Neural cell (in vitro differentiated cells): ENCODE measurements around the gene NCOR1. TPM values are rescaled to one million over a fixed set of nuclear protein-coding genes. Genes with fewer than 3 reads are reported as not detected.

Experiments
- H2AFZ ChIP-seq: fragments of 200-600, 300-800 bp; sonication (generic), shearing (Covaris generic); 2 replicates; pipeline ENCODE4 v1.6.0; 2014; ENCODE audit warnings: low read depth, mild to moderate bottlenecking, antibody characterized with exemption, low read length, moderate library complexity
- H3F3A ChIP-seq: fragments of 200-600 bp; shearing (Covaris generic); 2 replicates; pipeline ENCODE4 v1.6.1; 2016; ENCODE audit warnings: mild to moderate bottlenecking, moderate library complexity, mixed read lengths, antibody characterized with exemption, low read length; ENCODE audit not compliant: insufficient read depth, poor library complexity, severe bottlenecking
- H3K27ac ChIP-seq: fragments of 200-600, 300-800 bp; sonication (generic), shearing (Covaris generic); 2 replicates; pipeline ENCODE4 v1.5.1; 2014; ENCODE audit warnings: mild to moderate bottlenecking, low read length, moderate library complexity
- H3K27me3 ChIP-seq: fragments of 300-800, 200-600 bp; sonication (generic), shearing (Covaris generic); 2 replicates; pipeline ENCODE4 v1.6.0; 2014; ENCODE audit warnings: mild to moderate bottlenecking, low read depth, low read length, moderate library complexity; ENCODE audit not compliant: insufficient read depth
- H3K36me3 ChIP-seq: fragments of 300-800, 200-600 bp; sonication (generic), shearing (Covaris generic); 2 replicates; pipeline ENCODE4 v1.5.1; 2014; ENCODE audit warnings: mild to moderate bottlenecking, antibody characterized with exemption, low read length, moderate library complexity; ENCODE audit not compliant: insufficient read depth
- H3K4me2 ChIP-seq: fragments of 300-800, 200-600 bp; sonication (generic), shearing (Covaris generic); 2 replicates; pipeline ENCODE4 v1.6.0; 2014; ENCODE audit warnings: mild to moderate bottlenecking, low read length
- H3K4me3 ChIP-seq: fragments of 300-800, 200-600 bp; sonication (generic), shearing (Covaris generic); 2 replicates; pipeline ENCODE4 v1.5.1; 2014; ENCODE audit warnings: mild to moderate bottlenecking, low read length, moderate library complexity
- H3K79me2 ChIP-seq: fragments of 200-600 bp; shearing (Covaris generic); replicated peaks from 2 replicates; pipeline ENCODE4 v1.6.0; 2014; ENCODE audit warnings: mild to moderate bottlenecking, low read length, moderate library complexity; ENCODE audit not compliant: insufficient read depth
- H3K9ac ChIP-seq: fragments of 300-800, 200-600 bp; sonication (generic), shearing (Covaris generic); 2 replicates; pipeline ENCODE4 v1.6.1; 2016; ENCODE audit warnings: mild to moderate bottlenecking, low read length, mixed read lengths
- H3K9me2 ChIP-seq: fragments of 200-600 bp; shearing (Covaris generic); 2 replicates; pipeline ENCODE4 v1.6.1; 2016; ENCODE audit warnings: mild to moderate bottlenecking, low read length, mixed read lengths; ENCODE audit not compliant: insufficient read depth
- H3K9me3 ChIP-seq: fragments of 200-600, 300-800 bp; sonication (generic), shearing (Covaris generic); 2 replicates; pipeline ENCODE4 v1.6.1; 2016; ENCODE audit warnings: mild to moderate bottlenecking, mixed run types, low read length, moderate library complexity, mixed read lengths
- H4K20me1 ChIP-seq: fragments of 200-600 bp; shearing (Covaris generic); 2 replicates; pipeline ENCODE4 v1.6.1; 2016; ENCODE audit warnings: mild to moderate bottlenecking, mixed run types; ENCODE audit not compliant: insufficient read depth
- CTCF ChIP-seq: fragments of 450-650 bp; IDR thresholded peaks from 2 replicates; pipeline ENCODE4 v1.5.1; 2014; ENCODE audit warnings: antibody characterized with exemption, mild to moderate bottlenecking, moderate library complexity; ENCODE audit not compliant: poor library complexity, severe bottlenecking
- EP300 ChIP-seq: fragments of 450-650 bp; conservative IDR thresholded peaks from 2 replicates; pipeline ENCODE4 v1.6.1; 2014; ENCODE audit warnings: antibody characterized with exemption, mild to moderate bottlenecking, moderate library complexity; ENCODE audit not compliant: poor library complexity, severe bottlenecking
- EZH2 ChIP-seq: fragments of 200-600, 300-800 bp; shearing (Covaris generic), sonication (generic); IDR thresholded peaks from 2 replicates; pipeline ENCODE4 v1.6.1; 2014; ENCODE audit warnings: antibody characterized with exemption, low read length, borderline replicate concordance, mild to moderate bottlenecking; ENCODE audit not compliant: insufficient read depth, poor library complexity, severe bottlenecking
- MXI1 ChIP-seq: fragments of 450-650 bp; conservative IDR thresholded peaks from 2 replicates; pipeline ENCODE4 v1.6.1; 2014; ENCODE audit warnings: antibody characterized with exemption, mild to moderate bottlenecking; ENCODE audit not compliant: poor library complexity, severe bottlenecking
- POLR2AphosphoS5 ChIP-seq: IDR thresholded peaks from 2 replicates; pipeline ENCODE4 v1.6.1; 2012
- RAD21 ChIP-seq: fragments of 450-650 bp; conservative IDR thresholded peaks from 2 replicates; pipeline ENCODE4 v1.6.1; 2014; ENCODE audit warnings: antibody characterized with exemption, mild to moderate bottlenecking, moderate library complexity
- REST ChIP-seq: IDR thresholded peaks from 2 replicates; pipeline ENCODE4 v1.6.1; 2012; ENCODE audit warnings: borderline replicate concordance
- SMC3 ChIP-seq: fragments of 450-650 bp; conservative IDR thresholded peaks from 2 replicates; pipeline ENCODE4 v1.6.1; 2014; ENCODE audit warnings: antibody characterized with exemption, mild to moderate bottlenecking, moderate library complexity; ENCODE audit not compliant: poor library complexity
- TAF1 ChIP-seq: IDR thresholded peaks from 2 replicates; pipeline ENCODE4 v1.6.1; 2012; ENCODE audit warnings: low read depth
- polyA plus RNA-seq: library from polyadenylated mRNA; depleted of rRNA; stranded (reverse); fragments of >200 nt; gene quantifications from 2 replicates; pipeline ENCODE4 v1.2.3, GENCODE V29; 2014

The NCOR1 gene
- polyA plus RNA-seq, 1 donor from 2014 or later = 26.9 TPM

GRCh38 chr17:16083223-16083622, 132.1 kb downstream of the NCOR1 start:
- no peak overlapping the region for H3K9ac ChIP-seq
- H3K36me3 ChIP-seq = no peaks in the 10 kb centered on the region
- H3F3A ChIP-seq = no peaks in the 10 kb centered on the region
- H2AFZ ChIP-seq = no peak overlapping the region
- no peak overlapping the region for H3K27ac ChIP-seq
- H4K20me1 ChIP-seq = no peaks in the 10 kb centered on the region
- H3K4me2 ChIP-seq = no peak overlapping the region
- H3K79me2 ChIP-seq = no peaks in the 10 kb centered on the region
- H3K9me2 ChIP-seq = no peaks in the 10 kb centered on the region
- TF ChIP-seq SMC3 = no peak
- TF ChIP-seq RAD21 = no peak
- no peak for TF ChIP-seq TAF1
- no peak for TF ChIP-seq POLR2AphosphoS5
- TF ChIP-seq REST = no peak
- TF ChIP-seq CTCF = no peak
- TF ChIP-seq MXI1 = no peak
- TF ChIP-seq EZH2 = no peak
- no peak for TF ChIP-seq EP300
- no peaks in the 10 kb centered on the region for H3K9me3 ChIP-seq
- H3K27me3 ChIP-seq = no peaks in the 10 kb centered on the region
- no peak overlapping the region for H3K4me3 ChIP-seq

- Histone ChIP-seq H3K27ac (no peak overlapping the region), H4K20me1 (no peaks in the 10 kb centered on the region), H3F3A (no peaks in the 10 kb centered on the region), H3K4me3 (no peak overlapping the region), H3K9me3 (no peaks in the 10 kb centered on the region), H3K36me3 (no peaks in the 10 kb centered on the region), H3K4me2 (no peak overlapping the region), H3K9me2 (no peaks in the 10 kb centered on the region), H3K79me2 (no peaks in the 10 kb centered on the region), H3K27me3 (no peaks in the 10 kb centered on the region), H2AFZ (no peak overlapping the region), H3K9ac (no peak overlapping the region)
- no peak for TF ChIP-seq MXI1
- TF ChIP-seq EP300 = no peak
- no peak for TF ChIP-seq POLR2AphosphoS5
- TF ChIP-seq EZH2 = no peak
- no peak for TF ChIP-seq SMC3
- TF ChIP-seq TAF1 = no peak
- TF ChIP-seq CTCF = no peak
- no peak for TF ChIP-seq REST
- TF ChIP-seq RAD21 = no peak
These were observed 133.7 kb downstream of the NCOR1 start for GRCh38 chr17:16081507-16082087.
